ENCODE measurements around the gene FOXO6. TPM values are rescaled to one million over a fixed set of nuclear protein-coding genes. Genes with fewer than 3 reads are reported as not detected.

Gene FOXO6
- total and polyA plus RNA-seq, 9 of the 15 experiments (the other 6 are each of a cell fraction or from before 2014, with no cell fraction given), result 0.04 to 0.31 (median 0.12) TPM; not detected in 5

- TF ChIP-seq SP2 (IDR thresholded peaks at IDR 0.05; ENCODE audit: extremely low read depth, low read depth, low read length, poor library complexity, severe bottlenecking) (no peak), TRIM25 (IDR thresholded peaks at IDR 0.05; ENCODE audit: borderline replicate concordance) (no peak), MGA (IDR thresholded peaks at IDR 0.05) (no peak)
Observed at GRCh38 chr1:41333146-41333784, 28.0 kb upstream of the FOXO6 start (continued).

Data from K562 (cell line).